HG03439 (cell line): Measurements from ENCODE around the gene ORC3.
"Not testable (repeated sequence)": the region's sequence is repeated elsewhere in the genome, so short reads cannot be mapped to it uniquely, and the experiment has no call there.

Source experiments
- ATAC-seq: cut with Tn5 transposase; IDR thresholded peaks from one replicate; pipeline ENCODE4 v1.9.1; 2021; ENCODE audit warnings: mild to moderate bottlenecking, moderate library complexity; ENCODE audit not compliant: unreplicated experiment

ORC3 gene

GRCh38 chr6:87690441-87690840 is 100.5 kb downstream of the ORC3 start:
- no peak for ATAC-seq

- ATAC-seq = no peak
These were observed 102.2 kb downstream of the ORC3 start for GRCh38 chr6:87692086-87692485.

GRCh38 chr6:87696817-87697216 is 106.9 kb downstream of the ORC3 start:
- not testable (repeated sequence) for ATAC-seq

GRCh38 chr6:87697581-87698546 is 107.9 kb downstream of the ORC3 start:
- ATAC-seq = no peak

GRCh38 chr6:87698547-87699006 is 108.6 kb downstream of the ORC3 start:
- ATAC-seq = no peak

GRCh38 chr6:87699576-87699975 is 109.6 kb downstream of the ORC3 start:
- ATAC-seq = no peak

GRCh38 chr6:87700397-87701343 is 110.7 kb downstream of the ORC3 start:
- ATAC-seq = no peak

- peak; percentile 3 for ATAC-seq
These were observed 111.4 kb downstream of the ORC3 start for GRCh38 chr6:87701344-87701675.

- peak; percentile 70 for ATAC-seq
These were observed 112.0 kb downstream of the ORC3 start, which contains the start of gene AKIRIN2 for GRCh38 chr6:87701676-87702588. AKIRIN2 (minus strand) TSS chr6:87702233; CDS start chr6:87701684, 549 bp downstream.

- peak; percentile 3 for ATAC-seq
These were observed 112.6 kb downstream of the ORC3 start for GRCh38 chr6:87702589-87702945.

- not testable (repeated sequence) for ATAC-seq
These were observed 113.1 kb downstream of the ORC3 start for GRCh38 chr6:87703039-87703438.

- ATAC-seq = peak; percentile 49
These were observed 115.2 kb downstream of the ORC3 start for GRCh38 chr6:87705070-87705691.

GRCh38 chr6:87706187-87706966 is 116.4 kb downstream of the ORC3 start:
- ATAC-seq = no peak

GRCh38 chr6:87708581-87709427 is 118.9 kb downstream of the ORC3 start:
- ATAC-seq = not testable (repeated sequence)

GRCh38 chr6:87710090-87710489 is 120.2 kb downstream of the ORC3 start:
- no peak for ATAC-seq

GRCh38 chr6:87712713-87713112 is 122.8 kb downstream of the ORC3 start:
- not testable (repeated sequence) for ATAC-seq

- ATAC-seq = no peak
These were observed 124.3 kb downstream of the ORC3 start for GRCh38 chr6:87714093-87714842.
